ENCODE measurements around the gene CEP85. TPM values are rescaled to one million over a fixed set of nuclear protein-coding genes. Genes with fewer than 3 reads are reported as not detected.

CEP85 gene
- total and polyA plus RNA-seq, 4 experiments from 2014 or later: 6.7 to 21.9 (median 14.9) TPM

GRCh38 chr1:26297791-26298124 is 63.8 kb downstream of the CEP85 start:
- ChIA-PET CTCF (ENCODE audit: partially characterized antibody) (interaction anchor here (2.9 kb wide), 2 partner anchors 13 to 20 kb away, joined by 11 read pairs; partner anchors contain the start of gene CD52), POLR2A (ENCODE audit: partially characterized antibody) (interaction anchor here (33.0 to 38.6 kb wide), 2 partner anchors 5 to 14 kb away, joined by 3358 read pairs; partner anchors contain the start of genes CD52, SH3BGRL3 and UBXN11)
- Mint-ChIP-seq H3K27me3 (no peaks in the 10 kb centered on the region), H3K4me1 (peaks cover 7 to 30% (median 20%) of the 10 kb centered on the region in 4 donors), H3K4me3 (no peak overlapping the region), H3K9me3 (no peaks in the 10 kb centered on the region), H3K27ac (peak overlapping the region in 2 of 7 donors; percentile 46 to 56), H3K36me3 (peaks cover 0 to 4% of the 10 kb centered on the region in 2 donors)
- H3K27ac ChIP-seq (ENCODE audit: low read depth, low read length): no peak overlapping the region
- no peaks in the 10 kb centered on the region for H3K27me3 ChIP-seq (ENCODE audit: insufficient read depth, low read length)
- DNase-seq: no peak
- no peak overlapping the region for H3K4me3 ChIP-seq (ENCODE audit: low read length in 2 of 2)
- H3K4me1 ChIP-seq (ENCODE audit: insufficient read depth, low read length): peaks cover 4% of the 10 kb centered on the region
- no peaks in the 10 kb centered on the region for H3K9me3 ChIP-seq (ENCODE audit: control insufficient read depth in 1 of 2, low read length in 2 of 2)
- intact Hi-C loops (cut with micrococcal nuclease): no loop called here
- H3K36me3 ChIP-seq (ENCODE audit: insufficient read depth, low read length): no peaks in the 10 kb centered on the region

- Histone ChIP-seq H3K27ac (ENCODE audit: low read depth, low read length) (no peak overlapping the region), H3K36me3 (ENCODE audit: insufficient read depth, low read length) (no peaks in the 10 kb centered on the region), H3K9me3 (ENCODE audit: control insufficient read depth in 1 of 2, low read length in 2 of 2) (no peaks in the 10 kb centered on the region), H3K27me3 (ENCODE audit: insufficient read depth, low read length) (no peaks in the 10 kb centered on the region), H3K4me1 (ENCODE audit: insufficient read depth, low read length) (peaks cover 6% of the 10 kb centered on the region), H3K4me3 (ENCODE audit: low read length in 2 of 2) (no peak overlapping the region)
- peaks cover 4 to 22% (median 11%) of the 10 kb centered on the region in 4 donors for H3K4me1 Mint-ChIP-seq
- POLR2A ChIA-PET (ENCODE audit: partially characterized antibody): interaction anchor here (33.0 to 38.6 kb wide), 2 partner anchors 8 to 11 kb away, joined by 3358 read pairs; partner anchors contain the start of genes CD52, SH3BGRL3 and UBXN11
- H3K27ac Mint-ChIP-seq: peak overlapping the region in 3 of 7 donors; percentile 22 to 73 (median 48)
- H3K9me3 Mint-ChIP-seq: no peaks in the 10 kb centered on the region
- no peak overlapping the region for H3K4me3 Mint-ChIP-seq
- no peak for DNase-seq
- CTCF ChIA-PET (ENCODE audit: partially characterized antibody): interaction anchor here (1.1 to 2.9 kb wide), 5 partner anchors 12 to 63 kb away, joined by 3 to 21 read pairs (median 7); partner anchors contain the start of gene CD52
- H3K27me3 Mint-ChIP-seq: no peaks in the 10 kb centered on the region
- intact Hi-C loops (cut with micrococcal nuclease): no loop called here
- H3K36me3 Mint-ChIP-seq: peaks cover 0 to 4% of the 10 kb centered on the region in 2 donors
Observed at GRCh38 chr1:26300578-26301275, 66.7 kb downstream of the CEP85 start.

- H3K27ac Mint-ChIP-seq: peak overlapping the region in 2 of 7 donors; percentile 9 to 67
- no peak for DNase-seq
- peaks cover 23% of the 10 kb centered on the region for H3K4me1 ChIP-seq (ENCODE audit: insufficient read depth, low read length)
- H3K27me3 ChIP-seq (ENCODE audit: insufficient read depth, low read length): no peaks in the 10 kb centered on the region
- no peak overlapping the region for H3K27ac ChIP-seq (ENCODE audit: low read depth, low read length)
- peaks cover 0 to 2% (median 0%) of the 10 kb centered on the region in 8 donors for H3K9me3 Mint-ChIP-seq
- H3K36me3 ChIP-seq (ENCODE audit: insufficient read depth, low read length): no peaks in the 10 kb centered on the region
- H3K27me3 Mint-ChIP-seq: no peaks in the 10 kb centered on the region
- intact Hi-C loops (cut with micrococcal nuclease): no loop called here
- peaks cover 21 to 41% (median 27%) of the 10 kb centered on the region in 4 donors for H3K4me1 Mint-ChIP-seq
- H3K4me3 Mint-ChIP-seq: no peak overlapping the region
- ChIA-PET CTCF (ENCODE audit: partially characterized antibody) (interaction anchor here (0.9 to 25.6 kb wide), 2 partner anchors 18 to 19 kb away, joined by 3 to 1027 read pairs; partner anchors contain the start of gene SH3BGRL3), POLR2A (ENCODE audit: partially characterized antibody) (interaction anchor here (1.0 to 38.6 kb wide), 3 partner anchors 9 to 76 kb away, joined by 3 to 3358 read pairs (median 3358); partner anchors contain the start of genes CD52, SH3BGRL3 and UBXN11)
- no peaks in the 10 kb centered on the region for H3K9me3 ChIP-seq (ENCODE audit: control insufficient read depth in 1 of 2, low read length in 2 of 2)
- peaks cover 0 to 3% of the 10 kb centered on the region in 2 donors for H3K36me3 Mint-ChIP-seq
- no peak overlapping the region for H3K4me3 ChIP-seq (ENCODE audit: low read length in 2 of 2)
Observed at GRCh38 chr1:26302733-26303405, 68.9 kb downstream of the CEP85 start.

GRCh38 chr1:26305667-26306289 is 71.8 kb downstream of the CEP85 start:
- DNase-seq: no peak
- Histone ChIP-seq H3K4me1 (ENCODE audit: insufficient read depth, low read length) (peaks cover 42% of the 10 kb centered on the region), H3K27me3 (ENCODE audit: insufficient read depth, low read length) (no peaks in the 10 kb centered on the region), H3K4me3 (ENCODE audit: low read length in 2 of 2) (peak overlapping the region; percentile 69 to 86), H3K36me3 (ENCODE audit: insufficient read depth, low read length) (no peaks in the 10 kb centered on the region), H3K27ac (ENCODE audit: low read depth, low read length) (peak overlapping the region; percentile 74), H3K9me3 (ENCODE audit: control insufficient read depth in 1 of 2, low read length in 2 of 2) (no peaks in the 10 kb centered on the region)
- H3K36me3 Mint-ChIP-seq: peaks cover 0 to 3% of the 10 kb centered on the region in 2 donors
- H3K4me1 Mint-ChIP-seq: peaks cover 25 to 39% (median 32%) of the 10 kb centered on the region in 4 donors
- CTCF ChIA-PET (ENCODE audit: partially characterized antibody): interaction anchor here (1.1 to 25.6 kb wide), 3 partner anchors 9 to 22 kb away, joined by 3 to 1027 read pairs (median 128); partner anchors contain the start of genes CD52 and SH3BGRL3
- peaks cover 0 to 2% (median 0%) of the 10 kb centered on the region in 8 donors for H3K9me3 Mint-ChIP-seq
- H3K4me3 Mint-ChIP-seq: peak overlapping the region; percentile 95 to 99 (median 98)
- H3K27me3 Mint-ChIP-seq: no peaks in the 10 kb centered on the region
- POLR2A ChIA-PET (ENCODE audit: partially characterized antibody): interaction anchor here (1.4 to 38.6 kb wide), 5 partner anchors 6 to 70 kb away, joined by 4 to 3358 read pairs (median 13); partner anchors contain the start of genes CD52, SH3BGRL3 and UBXN11
- intact Hi-C loops (cut with micrococcal nuclease): loop anchor here (1.0 kb wide), 1 partner anchor 168 kb away; no protein-coding TSS in a partner anchor
- H3K27ac Mint-ChIP-seq: peak overlapping the region; percentile 92 to 99 (median 98)

- Mint-ChIP-seq H3K4me3 (peak within 1 kb of the TSS; percentile 95 to 99 (median 98)), H3K9me3 (peaks cover 0 to 2% (median 0%) of the 10 kb centered on the region in 8 donors), H3K4me1 (peaks cover 25 to 40% (median 33%) of the 10 kb centered on the region in 4 donors), H3K27me3 (no peaks in the 10 kb centered on the region), H3K27ac (peak within 1 kb of the TSS; percentile 92 to 99 (median 98)), H3K36me3 (peaks cover 0 to 3% of the 10 kb centered on the region in 2 donors)
- H3K27ac ChIP-seq (ENCODE audit: low read depth, low read length): peak within 1 kb of the TSS; percentile 74
- peak within 1 kb of the TSS; percentile 69 to 86 for H3K4me3 ChIP-seq (ENCODE audit: low read length in 2 of 2)
- H3K9me3 ChIP-seq (ENCODE audit: control insufficient read depth in 1 of 2, low read length in 2 of 2): no peaks in the 10 kb centered on the region
- DNase-seq: peak; percentile 90 to 97 (median 91)
- H3K4me1 ChIP-seq (ENCODE audit: insufficient read depth, low read length): peaks cover 42% of the 10 kb centered on the region
- intact Hi-C loops (cut with micrococcal nuclease): loop anchor here (1.0 kb wide), 3 partner anchors 11 to 167 kb away; partner anchors contain the start of gene CD52
- POLR2A ChIA-PET (ENCODE audit: partially characterized antibody): interaction anchor here (1.1 to 38.6 kb wide), 9 partner anchors 5 to 73 kb away, joined by 3 to 3358 read pairs (median 6); partner anchors contain the start of genes CD52, CEP85, SH3BGRL3 and UBXN11
- no peaks in the 10 kb centered on the region for H3K27me3 ChIP-seq (ENCODE audit: insufficient read depth, low read length)
- H3K36me3 ChIP-seq (ENCODE audit: insufficient read depth, low read length): no peaks in the 10 kb centered on the region
- CTCF ChIA-PET (ENCODE audit: partially characterized antibody): interaction anchor here (0.8 to 25.6 kb wide), 6 partner anchors 8 to 111 kb away, joined by 3 to 1027 read pairs (median 6); partner anchors contain the start of genes CD52 and SH3BGRL3
Observed at GRCh38 chr1:26306290-26307229, 72.6 kb downstream of the CEP85 start, which contains the start of gene UBXN11. Gene UBXN11 (minus strand): TSS chr1:26306636. CDS start chr1:26302883, 3,753 bp downstream.
